ENCODE data around the gene MGME1. TPM values are rescaled to one million over a fixed set of nuclear protein-coding genes. Genes with fewer than 3 reads are reported as not detected.
A peak's percentile ranks its signal among the peaks of the same experiment; 100 is the strongest.
"Not testable (repeated sequence)": the region's sequence is repeated elsewhere in the genome, so short reads cannot be mapped to it uniquely, and the experiment has no call there.

Gene MGME1
- total RNA-seq, 3 donors from 2014 or later: 10.9 to 25.9 (median 22.3) TPM

- peaks cover 60% of the 10 kb centered on the region for H3K4me1 ChIP-seq (ENCODE audit: low read depth)
- DNase-seq: no peak
Measured at GRCh38 chr20:17957505-17958363, 11.1 kb upstream of the MGME1 start.

DNA sequence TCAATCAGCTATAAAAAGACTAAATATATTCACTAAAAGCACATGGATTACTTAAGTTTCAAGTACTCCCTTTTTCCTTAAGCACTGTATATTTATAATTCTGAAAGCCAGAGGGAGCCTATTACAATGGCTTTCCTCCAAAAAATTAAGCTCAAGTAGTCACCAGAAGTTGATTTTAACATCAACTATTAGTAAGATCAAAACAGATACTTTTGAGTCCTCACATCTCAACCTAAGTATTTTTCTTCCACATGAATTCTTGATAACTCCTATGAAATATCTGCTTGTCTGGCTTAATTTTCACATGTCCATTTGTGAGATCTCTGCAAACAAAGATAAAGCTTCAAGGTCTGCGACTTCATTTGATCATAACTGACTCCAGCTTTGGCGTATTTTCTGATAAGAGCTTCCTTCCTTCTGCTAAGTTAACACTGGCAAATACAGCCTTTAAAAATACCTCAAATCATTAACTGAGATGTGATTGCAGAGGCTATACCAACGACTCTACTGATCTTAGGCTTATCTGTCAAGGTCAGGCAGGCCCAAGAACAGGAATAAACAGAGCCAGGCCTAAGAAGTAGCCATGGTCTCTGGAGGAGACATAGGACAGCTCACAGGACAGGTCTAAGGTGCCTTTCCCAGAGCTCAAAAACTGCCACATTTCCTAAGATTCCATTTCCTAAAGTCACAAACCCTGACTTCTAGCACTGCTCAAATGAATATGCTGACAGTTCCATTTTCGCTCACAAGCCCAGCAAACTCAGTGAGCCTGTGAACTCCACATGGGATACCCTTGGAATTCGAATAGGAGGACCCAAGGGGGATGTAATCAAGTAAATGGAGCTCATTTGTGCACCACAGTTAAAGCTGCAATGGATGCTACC is 10.2 kb upstream of the MGME1 start:
- H3K4me1 ChIP-seq (ENCODE audit: low read depth): peaks cover 69% of the 10 kb centered on the region
- intact Hi-C loops (cut with DNase I, micrococcal nuclease): no loop called here
- ATAC-seq: peak; percentile 80
- no peak overlapping the region for H3K4me3 ChIP-seq
- H3K9me3 ChIP-seq: no peaks in the 10 kb centered on the region
- DNase-seq: no peak
- TF ChIP-seq, protein P1, sequence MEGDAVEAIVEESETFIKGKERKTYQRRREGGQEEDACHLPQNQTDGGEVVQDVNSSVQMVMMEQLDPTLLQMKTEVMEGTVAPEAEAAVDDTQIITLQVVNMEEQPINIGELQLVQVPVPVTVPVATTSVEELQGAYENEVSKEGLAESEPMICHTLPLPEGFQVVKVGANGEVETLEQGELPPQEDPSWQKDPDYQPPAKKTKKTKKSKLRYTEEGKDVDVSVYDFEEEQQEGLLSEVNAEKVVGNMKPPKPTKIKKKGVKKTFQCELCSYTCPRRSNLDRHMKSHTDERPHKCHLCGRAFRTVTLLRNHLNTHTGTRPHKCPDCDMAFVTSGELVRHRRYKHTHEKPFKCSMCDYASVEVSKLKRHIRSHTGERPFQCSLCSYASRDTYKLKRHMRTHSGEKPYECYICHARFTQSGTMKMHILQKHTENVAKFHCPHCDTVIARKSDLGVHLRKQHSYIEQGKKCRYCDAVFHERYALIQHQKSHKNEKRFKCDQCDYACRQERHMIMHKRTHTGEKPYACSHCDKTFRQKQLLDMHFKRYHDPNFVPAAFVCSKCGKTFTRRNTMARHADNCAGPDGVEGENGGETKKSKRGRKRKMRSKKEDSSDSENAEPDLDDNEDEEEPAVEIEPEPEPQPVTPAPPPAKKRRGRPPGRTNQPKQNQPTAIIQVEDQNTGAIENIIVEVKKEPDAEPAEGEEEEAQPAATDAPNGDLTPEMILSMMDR (IDR thresholded peaks at IDR 0.05): no peak
- H3K36me3 ChIP-seq (ENCODE audit: low read depth): no peaks in the 10 kb centered on the region

More at GRCh38 chr20:17957505-17958363, 11.1 kb upstream of the MGME1 start:
- Histone ChIP-seq H3K4me3 (no peak overlapping the region), H3K9me3 (no peaks in the 10 kb centered on the region), H3K36me3 (ENCODE audit: low read depth) (no peaks in the 10 kb centered on the region)
- intact Hi-C loops (cut with DNase I, micrococcal nuclease): no loop called here
- ATAC-seq: peak; percentile 29
- TF ChIP-seq, protein P1 (IDR thresholded peaks at IDR 0.05): no peak

DNA sequence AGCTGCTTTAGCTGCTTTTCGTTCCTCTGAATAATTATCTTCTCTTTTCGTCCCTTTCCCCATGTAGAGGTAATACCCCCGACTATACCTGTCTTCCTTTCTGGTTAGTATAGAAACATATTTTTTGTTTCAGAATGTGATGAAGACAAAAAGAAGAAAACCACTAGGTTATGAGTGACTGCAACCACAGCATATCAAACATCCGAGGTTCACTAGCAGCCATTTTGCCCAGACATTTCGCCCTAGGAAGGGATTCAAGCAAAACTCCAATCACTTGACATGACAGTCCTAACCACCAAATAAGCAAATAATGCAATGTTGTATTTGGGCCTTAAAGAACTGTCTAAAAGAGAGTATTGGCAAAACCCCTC is 9.6 kb upstream of the MGME1 start:
- intact Hi-C loops (cut with DNase I, micrococcal nuclease): no loop called here
- H3K4me1 ChIP-seq (ENCODE audit: low read depth): peaks cover 73% of the 10 kb centered on the region
- no peaks in the 10 kb centered on the region for H3K36me3 ChIP-seq (ENCODE audit: low read depth)
- no peak for ATAC-seq
- TF ChIP-seq, protein P1 (IDR thresholded peaks at IDR 0.05): no peak
- DNase-seq: no peak
- H3K9me3 ChIP-seq: no peaks in the 10 kb centered on the region
- no peak overlapping the region for H3K4me3 ChIP-seq

GRCh38 chr20:17960400-17960885 is 8.4 kb upstream of the MGME1 start:
- H3K36me3 ChIP-seq (ENCODE audit: low read depth); H3K4me3 ChIP-seq; DNase-seq; H3K9me3 ChIP-seq; ATAC-seq; intact Hi-C loops (cut with DNase I, micrococcal nuclease): not testable (repeated sequence)
- peaks cover 75% of the 10 kb centered on the region for H3K4me1 ChIP-seq (ENCODE audit: low read depth)

DNA sequence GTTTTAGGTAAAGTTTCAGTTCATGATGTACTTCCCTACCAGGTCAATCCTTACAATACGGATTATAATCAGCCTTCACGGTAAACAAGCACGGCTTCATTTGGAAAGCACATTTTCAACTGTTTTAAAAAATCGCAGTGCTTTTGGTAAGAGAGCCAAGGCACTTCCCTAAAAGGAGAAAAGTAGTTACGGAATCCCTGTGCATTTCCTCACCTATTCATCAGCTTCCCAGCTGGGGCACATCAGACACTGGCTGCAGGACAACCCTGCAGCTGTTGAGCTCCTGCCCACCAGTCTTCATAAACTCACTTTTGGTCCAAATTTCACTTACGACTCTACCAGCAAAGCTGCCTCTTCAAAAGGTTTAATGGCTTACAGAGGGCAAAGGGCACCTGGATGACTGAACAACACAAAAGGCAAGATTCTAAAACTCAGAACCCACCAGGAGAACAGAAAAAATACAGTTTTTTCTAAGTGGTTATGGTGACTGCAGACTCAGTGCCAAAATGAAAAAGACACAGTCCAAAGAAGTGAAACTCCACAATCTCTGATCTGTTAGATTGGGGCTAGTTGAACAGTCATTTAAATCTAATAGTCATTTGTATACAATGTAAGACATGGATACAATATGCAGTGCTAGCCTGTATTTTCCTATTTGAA is 7.8 kb upstream of the MGME1 start:
- DNase-seq: peak in 1 of 3 donors; percentile 48
- intact Hi-C loops (cut with DNase I, micrococcal nuclease): no loop called here

More for the DNA sequence above, 7.8 kb upstream of the MGME1 start:
- peaks cover 73% of the 10 kb centered on the region for H3K4me1 ChIP-seq (ENCODE audit: low read depth)
- no peak overlapping the region for H3K4me3 ChIP-seq
- no peaks in the 10 kb centered on the region for H3K9me3 ChIP-seq
- no peaks in the 10 kb centered on the region for H3K36me3 ChIP-seq (ENCODE audit: low read depth)
- TF ChIP-seq, protein P1 (IDR thresholded peaks at IDR 0.05): no peak
- ATAC-seq: no peak

Data from mucosa of descending colon (tissue), 3 donors.